GM15510 (cell line): ENCODE measurements around the gene NUDT9.

ENCODE experiments used
- POLR2A ChIP-seq: IDR thresholded peaks from 3 replicates; pipeline ENCODE4 v1.6.1; 2011; ENCODE audit warnings: borderline replicate concordance; ENCODE audit not compliant: insufficient read length; ENCODE audit errors: extremely low read depth

Gene NUDT9

GRCh38 chr4:87406462-87406861 lies 15.9 kb upstream of the NUDT9 start:
- TF ChIP-seq POLR2A = no peak

GRCh38 chr4:87409420-87409939 lies 12.9 kb upstream of the NUDT9 start:
- no peak for TF ChIP-seq POLR2A

GRCh38 chr4:87410157-87410556 lies 12.2 kb upstream of the NUDT9 start:
- no peak for TF ChIP-seq POLR2A

- no peak for TF ChIP-seq POLR2A
Observed at GRCh38 chr4:87410679-87411078, 11.7 kb upstream of the NUDT9 start.

- TF ChIP-seq POLR2A = no peak
Observed at GRCh38 chr4:87414816-87415215, 7.6 kb upstream of the NUDT9 start.

- TF ChIP-seq POLR2A = no peak
Observed at GRCh38 chr4:87416965-87417364, 5.4 kb upstream of the NUDT9 start.

GRCh38 chr4:87419578-87420249 lies 2.7 kb upstream of the NUDT9 start:
- no peak for TF ChIP-seq POLR2A

- no peak for TF ChIP-seq POLR2A
Observed at GRCh38 chr4:87420276-87420830, 2.0 kb upstream of the NUDT9 start.

- no peak for TF ChIP-seq POLR2A
Observed at GRCh38 chr4:87423317-87424098, 1.1 kb downstream of the NUDT9 start.

GRCh38 chr4:87425711-87426110 lies 3.3 kb downstream of the NUDT9 start:
- TF ChIP-seq POLR2A = no peak

GRCh38 chr4:87426865-87427517 lies 4.6 kb downstream of the NUDT9 start:
- TF ChIP-seq POLR2A = no peak

- no peak for TF ChIP-seq POLR2A
Observed at GRCh38 chr4:87427518-87427868, 5.1 kb downstream of the NUDT9 start.

GRCh38 chr4:87428979-87429378 lies 6.6 kb downstream of the NUDT9 start:
- TF ChIP-seq POLR2A = no peak

GRCh38 chr4:87430038-87430437 lies 7.7 kb downstream of the NUDT9 start:
- no peak for TF ChIP-seq POLR2A

- TF ChIP-seq POLR2A = no peak
Observed at GRCh38 chr4:87433342-87433741, 11.0 kb downstream of the NUDT9 start.
